Endothelial cell of umbilical vein (primary cell): Measurements from ENCODE around the gene H2BK1. TPM values are rescaled to one million over a fixed set of nuclear protein-coding genes. Genes with fewer than 3 reads are reported as not detected.

Experiments
- BruUV-seq: library from RNA; stranded (reverse); fragments of 400-500 nt; replicated peaks from 2 replicates; lab custom pipeline; 2021; lab: Mats Ljungman, UMichigan
- CTCF ChIA-PET: fragments of 300-600, 350-600 bp; sonication (Branson Sonifier 250); formaldehyde crosslinking; loops from one replicate; lab custom pipeline; 2021; ENCODE audit warnings: antibody characterized with exemption, inconsistent platforms; lab: Charles Lee
- POLR2A ChIA-PET: fragments of 300-600, 350-600 bp; sonication (Branson Sonifier 250); formaldehyde crosslinking; loops from one replicate; lab custom pipeline; 2021; ENCODE audit warnings: antibody characterized with exemption, inconsistent platforms; lab: Charles Lee
- DNase-seq: peaks from one replicate; pipeline ENCODE4 v3.0.0-alpha.2; 2011; ENCODE audit warnings: low read depth, low spot score
- FAIRE-seq: peaks from 2 replicates; lab custom pipeline; 2011; peaks lifted over from hg19 to GRCh38; lab: Jason Lieb, UNC
- H2AFZ ChIP-seq: 2 replicates; pipeline ENCODE4 v1.6.0; 2012; ENCODE audit warnings: low read depth, low read length, control low read depth, inconsistent platforms
- H3K27ac ChIP-seq: 2 replicates; pipeline ENCODE4 v1.5.1; 2011; ENCODE audit warnings: low read depth, mild to moderate bottlenecking, control low read depth, low read length, moderate library complexity; ENCODE audit not compliant: insufficient read depth
- H3K27me3 ChIP-seq, 2 experiments: 2 replicates each; pipeline versions ENCODE4 v1.6.0 to v1.6.1; 2011; ENCODE audit warnings: low read length in 2 of 2, mixed read lengths in 1 of 2; ENCODE audit not compliant: control insufficient read depth in 2 of 2, insufficient read depth in 2 of 2
- H3K36me3 ChIP-seq, 2 experiments: 2 replicates in 1 of 2; 3 replicates in 1 of 2; pipeline ENCODE4 v1.5.1; 2011; ENCODE audit warnings: low read length in 2 of 2, mild to moderate bottlenecking in 1 of 2, moderate library complexity in 1 of 2; ENCODE audit not compliant: control insufficient read depth in 2 of 2, insufficient read depth in 2 of 2; ENCODE audit errors: extremely low read depth in 1 of 2
- H3K4me1 ChIP-seq: 3 replicates; pipeline ENCODE4 v1.5.1; 2011; ENCODE audit warnings: mild to moderate bottlenecking, low read length; ENCODE audit not compliant: control insufficient read depth, insufficient read depth; ENCODE audit errors: extremely low read depth
- H3K4me2 ChIP-seq: 2 replicates; pipeline ENCODE4 v1.6.1; 2011; ENCODE audit warnings: low read length, control low read depth, mixed read lengths; ENCODE audit not compliant: insufficient read depth
- H3K4me3 ChIP-seq, 3 experiments: fragments of 200-600 bp in 1 of 3; sonication (generic), shearing (Covaris generic) in 1 of 3; replicated peaks in 1 of 3; 2 replicates each; pipeline ENCODE4 v1.5.1; 2011 to 2016; ENCODE audit warnings: control low read depth in 3 of 3, low read length in 3 of 3, mild to moderate bottlenecking in 2 of 3, inconsistent platforms in 1 of 3, low read depth in 1 of 3, moderate library complexity in 1 of 3; ENCODE audit not compliant: insufficient read depth in 1 of 3
- H3K79me2 ChIP-seq: 2 replicates; pipeline ENCODE4 v1.6.0; 2012; ENCODE audit warnings: low read length, inconsistent platforms; ENCODE audit not compliant: control insufficient read depth, insufficient read depth
- H3K9ac ChIP-seq: replicated peaks from 2 replicates; pipeline ENCODE3; 2011; ENCODE audit warnings: low read length, control low read depth; ENCODE audit not compliant: insufficient read depth; ENCODE audit errors: extremely low read depth
- H3K9me1 ChIP-seq: replicated peaks from 3 replicates; pipeline ENCODE4 v1.6.0; 2011; ENCODE audit warnings: mild to moderate bottlenecking, low read length; ENCODE audit not compliant: control insufficient read depth, insufficient read depth; ENCODE audit errors: extremely low read depth
- H3K9me3 ChIP-seq: replicated peaks from 2 replicates; pipeline ENCODE4 v1.5.1; 2012; ENCODE audit warnings: low read length, inconsistent platforms; ENCODE audit not compliant: control insufficient read depth, insufficient read depth
- H4K20me1 ChIP-seq: replicated peaks from 2 replicates; pipeline ENCODE3; 2011; ENCODE audit warnings: mild to moderate bottlenecking, low read length; ENCODE audit not compliant: control insufficient read depth, insufficient read depth; ENCODE audit errors: extremely low read depth
- CTCF ChIP-seq, 2 donors: IDR thresholded peaks; 1 replicate in 1 of 2; 2 replicates in 1 of 2; pipeline ENCODE4 v1.5.1; 2011; ENCODE audit warnings: low read length in 2 of 2, mild to moderate bottlenecking in 2 of 2, moderate library complexity in 2 of 2, control low read depth in 1 of 2, inconsistent platforms in 1 of 2, low read depth in 1 of 2; ENCODE audit not compliant: insufficient read depth in 1 of 2; ENCODE audit errors: extremely low read depth in 1 of 2
- JUN ChIP-seq: IDR thresholded peaks from 2 replicates; pipeline ENCODE4 v1.6.1; 2011; ENCODE audit warnings: borderline replicate concordance, low read depth; ENCODE audit not compliant: insufficient read length, insufficient read depth
- dilution Hi-C: fragments of 300-500 bp; cut with MboI; formaldehyde crosslinking; loops from one replicate; pipeline ENCODE4 v1.15.0; 2019; ENCODE audit warnings: low sequenced_read_pairs; ENCODE audit not compliant: extremely low pct_ligation_motif_present
- intact Hi-C: fragments of 100-400 bp; cut with micrococcal nuclease; formaldehyde crosslinking; loops from one replicate; pipeline ENCODE4 v1.10.0; 2022
- polyA plus RNA-seq, 4 experiments: library from polyadenylated mRNA; depleted of rRNA in 3 of 4; stranded (reverse) in 3 of 4; unstranded in 1 of 4; fragments of >200 nt; gene quantifications; 2 replicates each; pipeline versions ENCODE4 v1.2.1 to v1.2.3, GENCODE V29; 2011 to 2012; ENCODE audit warnings: missing spikeins in 1 of 4
- total RNA-seq: library from RNA; stranded (reverse); gene quantifications from 2 replicates; pipeline ENCODE4 v1.2.3, GENCODE V29; 2021
- TF ChIP-seq, protein P1 (sequence below): IDR thresholded peaks from 2 replicates; pipeline ENCODE4 v1.6.1; 2011; ENCODE audit not compliant: insufficient read depth, insufficient read length

Gene H2BK1
- total and polyA plus RNA-seq, 2 donors (not counting 3 experiments of a cell fraction or from before 2014, with no cell fraction given): not detected

DNA sequence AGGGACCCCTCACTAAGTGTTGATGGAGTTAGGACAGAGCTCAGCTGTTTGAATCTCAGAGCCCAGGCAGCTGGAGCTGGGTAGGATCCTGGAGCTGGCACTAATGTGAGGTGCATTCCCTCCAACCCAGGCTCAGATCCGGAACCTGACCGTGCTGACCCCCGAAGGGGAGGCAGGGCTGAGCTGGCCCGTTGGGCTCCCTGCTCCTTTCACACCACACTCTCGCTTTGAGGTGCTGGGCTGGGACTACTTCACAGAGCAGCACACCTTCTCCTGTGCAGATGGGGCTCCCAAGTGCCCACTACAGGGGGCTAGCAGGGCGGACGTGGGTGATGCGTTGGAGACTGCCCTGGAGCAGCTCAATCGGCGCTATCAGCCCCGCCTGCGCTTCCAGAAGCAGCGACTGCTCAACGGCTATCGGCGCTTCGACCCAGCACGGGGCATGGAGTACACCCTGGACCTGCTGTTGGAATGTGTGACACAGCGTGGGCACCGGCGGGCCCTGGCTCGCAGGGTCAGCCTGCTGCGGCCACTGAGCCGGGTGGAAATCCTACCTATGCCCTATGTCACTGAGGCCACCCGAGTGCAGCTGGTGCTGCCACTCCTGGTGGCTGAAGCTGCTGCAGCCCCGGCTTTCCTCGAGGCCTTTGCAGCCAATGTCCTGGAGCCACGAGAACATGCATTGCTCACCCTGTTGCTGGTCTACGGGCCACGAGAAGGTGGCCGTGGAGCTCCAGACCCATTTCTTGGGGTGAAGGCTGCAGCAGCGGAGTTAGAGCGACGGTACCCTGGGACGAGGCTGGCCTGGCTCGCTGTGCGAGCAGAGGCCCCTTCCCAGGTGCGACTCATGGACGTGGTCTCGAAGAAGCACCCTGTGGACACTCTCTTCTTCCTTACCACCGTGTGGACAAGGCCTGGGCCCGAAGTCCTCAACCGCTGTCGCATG is 27.2 kb upstream of the H2BK1 start:
- Histone ChIP-seq H3K9ac (no peak overlapping the region), H3K27me3 (no peaks in the 10 kb centered on the region), H4K20me1 (no peaks in the 10 kb centered on the region), H3K9me3 (no peaks in the 10 kb centered on the region), H3K4me2 (no peak overlapping the region), H2AFZ (no peak overlapping the region), H3K27ac (no peak overlapping the region), H3K4me3 (no peak overlapping the region), H3K36me3 (peaks cover 3 to 37% of the 10 kb centered on the region in 2 experiments), H3K9me1 (no peaks in the 10 kb centered on the region), H3K79me2 (peaks cover 39% of the 10 kb centered on the region), H3K4me1 (peaks cover 8% of the 10 kb centered on the region)
- TF ChIP-seq, protein P1, sequence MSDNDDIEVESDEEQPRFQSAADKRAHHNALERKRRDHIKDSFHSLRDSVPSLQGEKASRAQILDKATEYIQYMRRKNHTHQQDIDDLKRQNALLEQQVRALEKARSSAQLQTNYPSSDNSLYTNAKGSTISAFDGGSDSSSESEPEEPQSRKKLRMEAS: no peak
- no peak for TF ChIP-seq CTCF (IDR thresholded peaks at IDR 0.05; ENCODE audit: extremely low read depth in 1 of 2, insufficient read depth in 1 of 2, low read depth in 1 of 2, low read length in 2 of 2)
- intact Hi-C loops (no loop called here), dilution Hi-C loops (no loop called here)
- no TSS peak for BruUV-seq
- FAIRE-seq (no peak), DNase-seq (no peak)
- ChIA-PET POLR2A (no interaction called here), CTCF (interaction anchor here (1.0 to 2.7 kb wide), 3 partner anchors 8 to 114 kb away, joined by 3 to 11 read pairs (median 4); partner anchors contain the start of gene ABCF2)

- ChIA-PET POLR2A (no interaction called here), CTCF (interaction anchor here (1.0 to 2.7 kb wide), 3 partner anchors 9 to 113 kb away, joined by 3 to 11 read pairs (median 4); partner anchors contain the start of gene ABCF2)
- intact Hi-C loops (no loop called here), dilution Hi-C loops (no loop called here)
- FAIRE-seq: no peak
- Histone ChIP-seq H3K27me3 (no peaks in the 10 kb centered on the region), H2AFZ (no peak overlapping the region), H3K79me2 (peaks cover 39% of the 10 kb centered on the region), H4K20me1 (no peaks in the 10 kb centered on the region), H3K36me3 (peaks cover 3 to 37% of the 10 kb centered on the region in 2 experiments), H3K4me2 (no peak overlapping the region), H3K9me3 (no peaks in the 10 kb centered on the region), H3K4me3 (no peak overlapping the region), H3K9ac (no peak overlapping the region), H3K9me1 (no peaks in the 10 kb centered on the region), H3K4me1 (peaks cover 13% of the 10 kb centered on the region), H3K27ac (no peak overlapping the region)
- no peak for TF ChIP-seq JUN
- DNase-seq: no peak
- BruUV-seq: no TSS peak
Observed at GRCh38 chr7:151236406-151236805, 26.1 kb upstream of the H2BK1 start.
